NCI-H2081 treated with DMSO at 0.1 percent for 48 hours (cell line): ENCODE results near the gene UTS2.

ENCODE experiments used
- DNase-seq: peaks from one replicate; lab custom pipeline; 2025; lab: John Stamatoyannopoulos, UW

Gene UTS2, protein sequence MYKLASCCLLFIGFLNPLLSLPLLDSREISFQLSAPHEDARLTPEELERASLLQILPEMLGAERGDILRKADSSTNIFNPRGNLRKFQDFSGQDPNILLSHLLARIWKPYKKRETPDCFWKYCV

DNA sequence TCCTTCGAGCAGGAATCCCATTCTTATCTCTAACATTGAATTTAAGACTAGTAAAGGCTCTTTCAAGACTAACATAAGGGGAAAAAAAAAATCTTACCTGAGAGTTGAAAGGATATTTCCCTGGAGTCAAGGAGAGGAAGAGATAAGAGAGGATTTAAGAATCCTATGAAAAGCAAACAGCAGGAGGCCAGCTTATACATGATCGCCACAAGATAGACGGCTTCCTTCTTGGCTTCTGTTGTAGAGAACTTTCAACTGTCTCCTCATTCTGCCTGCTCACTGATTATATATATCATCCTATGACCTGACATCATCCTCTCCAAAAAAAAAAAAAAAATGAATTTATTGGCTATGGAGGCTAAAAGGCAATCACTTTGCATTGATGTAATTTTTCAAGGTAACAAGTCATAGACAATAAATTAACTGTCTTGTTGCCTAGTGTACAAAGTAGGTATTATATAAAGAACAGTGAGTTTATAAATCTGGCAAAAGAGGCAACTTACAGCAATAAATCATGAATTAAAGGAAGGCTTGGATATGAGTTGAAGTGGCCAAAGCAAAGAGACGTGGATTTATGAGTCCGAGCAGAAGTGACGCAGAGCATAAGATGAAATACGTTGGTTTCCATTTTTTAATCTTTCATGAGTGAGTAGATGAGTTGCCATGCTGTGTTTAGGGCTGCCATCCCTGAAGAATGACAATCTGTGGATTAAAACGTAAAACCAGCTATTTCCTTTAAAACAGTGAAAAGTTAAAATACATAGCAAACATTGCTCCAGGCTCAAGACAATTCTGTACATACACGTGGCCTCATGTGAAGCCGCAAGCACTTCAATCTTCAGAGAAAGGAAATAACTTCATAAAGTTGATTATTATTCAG lies at the start of gene UTS2:
Gene UTS2, minus strand, starts transcription at position 262 of the 880 bp plus-strand sequence. Its CDS starts 62 bp downstream, at position 200.
- DNase-seq = no peak

GRCh38 chr1:7899741-7900140 lies 46.9 kb upstream of the UTS2 start:
- no peak for DNase-seq

GRCh38 chr1:7898962-7899361 lies 46.1 kb upstream of the UTS2 start:
- DNase-seq = no peak

GRCh38 chr1:7896994-7897393 lies 44.1 kb upstream of the UTS2 start:
- no peak for DNase-seq

DNA sequence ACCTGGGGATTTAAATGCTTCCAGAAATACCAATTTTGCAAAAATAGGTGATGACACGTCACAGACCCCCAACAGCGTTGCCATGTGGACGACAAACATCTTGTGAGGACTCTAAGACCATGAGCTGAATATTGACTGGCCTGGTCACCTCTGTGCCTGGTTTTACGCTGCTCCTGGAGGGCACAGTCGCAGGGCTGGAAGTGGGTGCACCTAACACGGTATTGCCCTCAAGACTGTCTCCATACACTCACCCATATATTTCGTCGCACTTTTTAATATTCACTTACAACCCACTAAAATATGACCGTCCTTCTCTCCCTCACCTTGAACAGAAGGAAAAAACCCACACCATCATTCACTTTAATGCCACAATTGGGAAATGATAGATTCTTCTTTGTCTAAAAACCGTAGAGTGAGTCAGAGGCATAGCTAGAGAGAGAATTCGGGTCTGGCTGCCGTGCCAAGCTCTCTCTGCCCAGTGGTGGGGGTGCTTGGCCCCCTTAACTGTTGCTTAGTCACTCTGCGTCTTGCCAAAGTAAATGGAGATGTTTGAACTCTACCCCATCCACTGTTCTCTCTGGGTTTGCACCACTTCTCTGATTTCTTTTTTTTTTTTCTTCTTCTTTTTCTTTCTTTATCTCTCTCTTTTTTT lies 40.8 kb upstream of the UTS2 start:
- no peak for DNase-seq

- no peak for DNase-seq
These were observed 38.9 kb upstream of the UTS2 start for GRCh38 chr1:7891804-7892203.

DNA sequence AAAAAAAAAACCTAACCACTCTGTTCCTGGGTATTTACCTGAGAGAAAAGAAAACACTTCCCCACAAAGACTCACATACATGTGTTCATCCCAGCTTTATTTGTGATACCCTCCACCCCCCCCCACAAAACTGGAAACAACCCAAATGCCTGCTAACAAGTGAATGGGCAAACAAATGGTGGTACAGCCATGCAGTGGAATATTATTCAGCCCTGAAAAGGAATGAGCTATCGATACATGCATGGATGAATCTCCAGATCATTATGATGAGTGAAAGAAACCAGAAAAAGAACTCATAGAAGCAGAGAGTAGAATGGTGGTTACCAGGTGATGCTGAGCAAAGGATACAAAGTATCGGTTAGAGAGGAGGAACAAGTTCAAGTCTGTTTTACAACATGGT lies 38.0 kb upstream of the UTS2 start:
- no peak for DNase-seq

DNA sequence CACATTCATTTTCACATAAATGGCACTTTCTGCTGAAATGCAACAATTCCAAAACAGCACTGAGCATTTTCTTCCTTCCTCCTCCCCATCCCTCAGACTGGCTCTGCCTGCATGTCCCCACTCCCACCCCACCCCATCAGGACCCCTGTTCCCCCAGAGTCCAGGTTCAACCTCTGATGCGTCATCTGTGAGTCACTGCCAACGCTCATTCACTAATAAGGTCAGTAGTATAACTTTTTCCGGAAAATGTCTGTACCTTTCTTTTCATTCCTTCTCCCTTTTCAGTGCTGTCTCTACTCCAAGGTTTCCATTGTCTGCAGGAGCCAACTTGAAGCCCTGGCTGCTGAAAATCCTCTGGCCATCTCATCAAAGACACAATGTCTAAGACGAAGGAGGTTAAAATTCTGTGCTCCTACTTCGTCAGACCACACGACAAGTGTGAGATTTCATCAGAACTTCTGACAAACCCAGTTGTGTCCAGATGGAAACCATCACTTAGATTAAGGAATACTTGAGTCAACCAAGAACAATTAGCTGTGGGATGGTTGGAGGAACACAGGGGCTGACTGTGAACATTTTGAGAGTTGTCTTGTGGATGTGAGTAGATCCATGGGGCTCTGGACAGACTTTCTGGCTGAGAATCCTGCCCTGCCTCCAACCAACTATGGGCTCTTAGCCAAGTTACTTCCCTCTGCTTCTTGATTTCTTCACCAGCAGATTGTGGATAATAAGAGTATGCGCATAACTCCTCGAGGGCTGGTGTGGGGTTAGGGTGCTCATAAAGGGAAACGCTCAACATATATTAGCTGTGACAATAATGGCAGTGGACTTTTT lies 35.6 kb upstream of the UTS2 start:
- no peak for DNase-seq

DNA sequence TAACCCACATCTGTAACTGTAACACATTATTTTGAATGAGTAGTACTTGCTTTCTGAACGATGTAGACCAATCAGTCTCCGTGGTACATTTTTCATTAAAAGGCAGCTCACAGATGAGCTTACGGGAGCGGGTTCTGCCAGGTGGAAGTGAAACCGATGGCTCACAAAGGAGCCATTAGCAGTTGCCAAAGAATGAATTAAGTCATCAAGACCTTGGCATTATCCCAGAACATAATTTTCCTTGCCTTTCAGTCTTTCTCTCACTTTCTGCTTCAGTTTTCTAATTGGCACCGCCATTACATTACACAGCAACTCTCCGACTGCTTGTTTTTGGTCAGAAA lies 33.5 kb upstream of the UTS2 start:
- DNase-seq = no peak

- DNase-seq = no peak
These were observed 32.9 kb upstream of the UTS2 start for GRCh38 chr1:7885513-7886404.

GRCh38 chr1:7884757-7885156 lies 31.9 kb upstream of the UTS2 start:
- no peak for DNase-seq

- no peak for DNase-seq
These were observed 26.4 kb upstream of the UTS2 start for GRCh38 chr1:7879228-7879627.

GRCh38 chr1:7878027-7878426 lies 25.2 kb upstream of the UTS2 start:
- DNase-seq = no peak

DNA sequence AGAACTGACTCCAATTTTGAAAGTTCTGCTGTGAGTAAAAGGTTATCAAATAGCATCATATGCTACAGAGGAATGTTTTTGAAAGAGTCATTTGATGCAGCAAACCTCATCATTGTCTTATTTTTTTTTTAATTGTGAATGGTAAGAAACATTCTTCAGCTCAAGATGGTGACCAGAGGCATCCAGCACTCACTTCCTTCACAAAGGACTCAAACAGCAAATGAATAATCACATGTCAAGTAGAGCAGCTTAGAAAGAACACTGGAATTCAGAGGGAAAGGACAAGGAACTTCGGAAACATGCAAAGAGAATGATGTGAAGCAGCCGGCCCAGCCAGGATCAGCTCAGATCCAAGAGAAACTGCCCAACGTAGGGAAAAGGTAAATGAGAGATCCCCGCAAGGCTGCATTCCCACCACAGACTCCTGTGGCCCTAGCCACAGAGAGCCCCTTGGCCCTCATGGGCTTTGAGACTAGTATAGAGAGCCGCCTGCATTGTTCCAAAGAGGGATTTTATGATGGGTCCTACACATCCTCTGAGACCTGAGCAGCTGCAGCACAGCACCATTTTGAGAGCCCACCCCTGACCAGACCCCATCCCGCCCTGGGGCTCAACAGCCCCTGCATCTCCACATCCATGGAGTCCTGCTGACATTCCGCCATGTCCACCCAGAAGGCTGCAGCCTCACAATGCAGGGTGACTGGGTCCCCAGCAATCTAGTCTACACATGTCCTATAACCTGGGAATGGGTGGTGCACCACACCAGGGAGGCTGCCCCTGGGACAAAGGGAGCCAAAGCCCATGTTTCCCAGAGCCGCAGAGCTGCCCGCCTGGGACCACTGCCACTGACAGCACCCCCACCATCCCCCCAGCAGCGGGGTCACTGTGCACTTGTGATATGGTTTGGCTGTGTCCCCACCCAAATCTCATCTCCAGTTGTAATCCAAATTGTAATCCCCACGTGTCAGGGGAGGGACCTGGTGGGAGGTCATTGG lies 21.2 kb upstream of the UTS2 start:
- DNase-seq = no peak

DNA sequence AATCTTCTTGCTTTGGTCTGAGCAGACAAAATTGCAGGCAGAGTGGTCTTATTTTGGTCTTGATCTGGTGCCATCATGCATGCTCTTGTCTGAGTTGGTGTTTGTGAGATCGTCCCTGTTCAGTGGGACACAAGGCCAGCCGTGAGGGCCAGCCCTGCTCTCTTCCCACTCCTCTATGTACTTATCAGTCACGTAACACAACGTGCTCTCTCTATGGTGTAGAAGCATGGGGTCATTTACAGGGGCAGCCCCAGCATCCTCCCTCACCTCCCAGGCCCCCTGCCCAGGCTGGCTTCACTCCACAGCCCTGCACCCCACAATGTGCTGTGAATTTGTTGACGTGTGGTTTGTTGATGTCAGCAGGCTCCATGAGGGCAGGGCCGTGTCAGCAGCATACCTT lies 18.3 kb upstream of the UTS2 start:
- DNase-seq = no peak

DNA sequence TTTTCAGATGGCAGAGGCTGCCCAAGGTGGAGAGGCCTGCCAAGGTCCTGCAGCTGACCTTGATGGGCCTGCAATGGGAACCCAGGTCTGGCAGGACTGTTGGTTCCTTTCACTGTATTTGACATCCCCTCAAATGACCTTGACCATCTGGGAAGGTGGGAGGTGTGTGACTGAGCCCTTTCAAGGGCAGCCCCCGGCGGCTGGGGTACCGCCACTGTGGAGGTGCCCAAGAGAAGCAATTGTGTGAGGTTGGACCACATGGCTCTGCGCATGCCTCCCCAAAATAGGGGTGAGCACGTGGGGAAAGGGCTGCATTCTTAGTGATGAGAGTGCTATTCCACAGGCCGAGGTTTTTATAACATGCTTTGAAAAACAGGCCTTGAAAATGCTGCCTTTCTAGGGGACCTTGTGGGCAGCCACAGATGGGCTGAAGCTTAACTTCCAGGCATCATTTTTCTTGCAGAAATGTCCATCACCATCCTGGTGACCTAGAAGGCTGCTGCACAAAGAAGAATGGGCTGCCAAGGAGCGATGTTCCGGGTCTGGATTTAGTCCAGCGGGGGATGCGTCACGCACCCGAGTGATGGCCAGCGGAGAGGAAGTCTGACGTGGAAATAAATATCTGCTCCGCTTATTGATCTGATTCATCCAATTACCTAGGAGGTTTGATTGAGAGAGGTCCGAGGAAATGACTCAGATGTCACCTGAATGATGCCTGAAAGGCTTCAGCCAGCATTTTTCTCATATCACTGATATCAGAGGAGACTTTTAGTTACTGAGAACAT lies 16.5 kb upstream of the UTS2 start:
- DNase-seq = no peak

DNA sequence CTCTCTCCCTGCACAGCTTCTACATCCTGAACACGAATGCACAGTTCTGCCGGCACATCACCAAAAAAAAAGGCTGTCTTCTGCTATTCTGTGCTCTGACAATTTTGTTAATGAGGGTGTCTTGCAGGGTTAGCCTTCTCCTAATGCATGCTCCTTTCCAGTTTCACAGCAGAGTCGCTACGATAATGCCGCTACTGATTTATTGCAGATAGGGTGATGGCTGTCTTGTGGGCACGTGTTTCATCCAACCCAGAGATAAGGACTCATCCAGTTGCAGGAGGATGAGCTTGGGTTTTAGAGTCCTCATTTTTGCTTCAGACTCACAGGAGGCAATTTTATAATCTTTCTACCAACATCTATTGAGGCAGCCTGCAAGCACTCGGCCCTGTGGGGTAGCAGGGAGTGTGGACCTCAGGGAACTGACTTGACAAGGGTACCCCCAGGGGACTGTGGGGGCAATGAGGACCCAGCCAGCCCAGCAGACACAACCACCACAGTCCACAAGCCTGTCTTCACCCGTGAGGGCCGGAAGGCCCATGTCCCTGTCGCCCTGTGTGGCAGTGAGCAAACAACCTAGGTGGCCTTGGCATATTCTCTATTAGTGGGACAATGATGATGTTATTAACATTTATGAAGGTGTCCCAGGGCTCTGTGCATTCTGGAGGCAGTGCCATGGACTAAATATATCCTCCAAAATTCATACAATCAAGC lies 15.4 kb upstream of the UTS2 start:
- DNase-seq = no peak

DNA sequence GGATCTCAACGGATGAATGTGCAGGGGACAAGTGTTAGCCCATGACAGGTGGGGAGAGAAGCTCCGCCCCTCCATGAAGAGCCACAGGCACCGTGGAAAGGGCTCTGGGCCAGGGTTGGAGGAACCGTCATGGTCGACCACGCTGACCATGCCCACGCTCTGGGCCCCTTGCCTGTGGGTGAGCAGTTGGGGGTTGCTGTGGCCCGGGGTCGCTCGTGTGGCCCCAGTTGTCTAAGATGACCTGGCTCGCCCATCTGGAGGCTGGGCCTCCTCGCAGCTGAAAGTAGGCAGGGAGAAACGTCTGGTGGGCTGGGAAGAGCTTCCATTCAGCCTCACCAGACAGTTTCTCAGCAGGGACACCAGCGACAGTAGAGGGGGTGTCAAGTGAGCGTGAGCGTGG lies 13.1 kb upstream of the UTS2 start:
- DNase-seq = no peak
